Aorta (tissue), 5 donors: Measurements from ENCODE around the gene CUL7. TPM values are rescaled to one million over a fixed set of nuclear protein-coding genes. Genes with fewer than 3 reads are reported as not detected.
A peak's percentile ranks its signal among the peaks of the same experiment; 100 is the strongest.
"Not testable (repeated sequence)": the region's sequence is repeated elsewhere in the genome, so short reads cannot be mapped to it uniquely, and the experiment has no call there.

Experiments
- ATAC-seq: fragments of 200-7000 bp; cut with Tn5 transposase; one replicate; pipeline ENCODE4 v1.9.1; 2022; ENCODE audit warnings: moderate library complexity; ENCODE audit not compliant: low FRiP score
- DNase-seq, 2 donors: peaks; one replicate each; pipeline ENCODE4 v3.0.0-alpha.2; 2020
- H3K27ac ChIP-seq, 2 donors: one replicate each; pipeline ENCODE4 v1.5.1; 2013; ENCODE audit warnings: low read length in 2 of 2, mild to moderate bottlenecking in 2 of 2, moderate library complexity in 2 of 2, control low read depth in 1 of 2, inconsistent platforms in 1 of 2, low read depth in 1 of 2
- H3K27me3 ChIP-seq, 2 donors: one replicate each; pipeline ENCODE4 v1.6.1; 2013; ENCODE audit warnings: control low read depth in 1 of 2, low read length in 1 of 2, mild to moderate bottlenecking in 1 of 2, moderate library complexity in 1 of 2; ENCODE audit not compliant: insufficient read depth in 2 of 2, control insufficient read depth in 1 of 2
- H3K36me3 ChIP-seq, 2 donors: one replicate each; pipeline ENCODE4 v1.6.1; 2013; ENCODE audit warnings: control low read depth in 1 of 2, low read length in 1 of 2, mild to moderate bottlenecking in 1 of 2; ENCODE audit not compliant: insufficient read depth in 2 of 2, control insufficient read depth in 1 of 2
- H3K4me1 ChIP-seq, 2 donors: one replicate each; pipeline ENCODE4 v1.6.1; 2013; ENCODE audit warnings: low read length in 2 of 2, control low read depth in 1 of 2, mild to moderate bottlenecking in 1 of 2, moderate library complexity in 1 of 2; ENCODE audit not compliant: insufficient read depth in 2 of 2, control insufficient read depth in 1 of 2
- H3K4me3 ChIP-seq, 2 donors: one replicate each; pipeline ENCODE4 v1.5.1; 2013; ENCODE audit warnings: low read length in 2 of 2, control low read depth in 1 of 2, mild to moderate bottlenecking in 1 of 2
- H3K9me3 ChIP-seq: one replicate; pipeline ENCODE4 v1.6.1; 2013; ENCODE audit warnings: mild to moderate bottlenecking, low read length; ENCODE audit not compliant: control insufficient read depth
- WGBS, 2 donors: extraction: QIAGEN DNeasy Blood & Tissue Kit; methylation state at CpG; one replicate each; pipeline ENCODE4 v1.1.7; 2013; 5-methylcytosine and 5-hydroxymethylcytosine counted together
- intact Hi-C, 2 donors: fragments of 100-400 bp; cut with DNase I; formaldehyde crosslinking; loops; one replicate each; pipeline versions ENCODE4 v1.14.2 to v1.15.0; 2022
- polyA plus RNA-seq, 2 donors: library from polyadenylated mRNA; stranded (reverse); fragments of 200-250 nt; gene quantifications; one replicate each; pipeline ENCODE4 v1.2.3, GENCODE V29; 2013
- total RNA-seq, 2 donors: library from RNA; stranded (reverse); fragmentation: NEBNext Ultra II Directional; extraction: Animal tissue kit (Norgen Biotek cat#: 25700); gene quantifications; one replicate each; pipeline ENCODE4 v1.2.1, GENCODE V29; 2021
- donor health status: healthy with polysubstance abuse.
- donor health status: Bipolar disorder and iron deficiency.
- donor health status: DM: no; HTN: no; CAD: no.
- donor health status: DM: no; HTN: no; CAD: no.
- donor health status: DM: yes; HTN: yes; CAD: no.

CUL7 gene
- total and polyA plus RNA-seq, 4 donors, result 3.3 to 17.5 (median 12.9) TPM

DNA sequence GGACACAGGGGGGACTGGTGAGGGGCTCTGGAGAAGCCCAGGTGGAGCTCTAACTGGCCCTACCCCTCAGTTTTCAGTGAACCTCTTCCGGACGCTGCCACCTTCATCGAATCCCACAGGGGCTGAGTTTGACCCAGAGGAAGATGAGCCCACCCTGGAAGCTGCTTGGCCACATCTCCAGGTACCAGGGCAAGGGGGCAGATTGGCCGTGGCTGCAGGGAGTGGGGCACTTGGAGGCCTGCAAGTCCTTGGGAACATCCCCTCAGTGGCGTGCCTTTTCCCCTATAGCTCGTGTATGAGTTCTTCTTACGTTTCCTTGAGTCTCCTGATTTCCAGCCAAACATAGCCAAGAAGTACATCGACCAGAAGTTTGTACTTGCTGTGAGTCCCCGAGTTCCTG, 46.5 kb downstream of the CUL7 start:
- peaks cover 2 to 3% of the 10 kb centered on the region in 2 donors for H3K36me3 ChIP-seq
- intact Hi-C loops, result no loop called here
- DNase-seq (no peak), ATAC-seq (no peak)
- no peak overlapping the region for H3K4me3 ChIP-seq
- 88 to 91% methylated on average over 9 of the region's 9 CpGs for WGBS, 2 donors
- H3K27ac ChIP-seq, result no peak overlapping the region
- H3K4me1 ChIP-seq, result no peaks in the 10 kb centered on the region
- H3K27me3 ChIP-seq, result no peaks in the 10 kb centered on the region
- no peaks in the 10 kb centered on the region for H3K9me3 ChIP-seq

DNA sequence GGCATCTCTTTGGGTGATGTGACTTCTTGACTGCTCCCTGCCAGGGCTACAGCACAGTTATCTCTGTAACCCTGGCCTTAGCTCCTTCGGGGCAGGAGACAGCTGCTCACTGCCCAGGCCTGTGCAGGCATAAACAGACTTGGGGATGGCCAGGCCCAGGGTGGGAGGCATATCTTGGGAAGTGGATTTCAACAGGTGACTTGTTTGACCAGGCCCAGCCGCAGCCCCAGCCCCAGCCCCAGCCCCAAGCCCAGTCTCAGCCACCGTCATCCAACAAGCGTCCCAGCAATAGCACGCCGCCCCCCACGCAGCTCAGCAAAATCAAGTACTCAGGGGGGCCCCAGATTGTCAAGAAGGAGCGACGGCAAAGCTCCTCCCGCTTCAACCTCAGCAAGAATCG, 47.4 kb downstream of the CUL7 start:
- Histone ChIP-seq H3K36me3 (peaks cover 1 to 2% of the 10 kb centered on the region in 2 donors), H3K27ac (no peak overlapping the region), H3K27me3 (no peaks in the 10 kb centered on the region), H3K9me3 (no peaks in the 10 kb centered on the region), H3K4me1 (no peaks in the 10 kb centered on the region), H3K4me3 (no peak overlapping the region)
- DNase-seq (no peak), ATAC-seq (no peak)
- 92 to 97% methylated on average over 11 of the region's 11 CpGs for WGBS, 2 donors
- intact Hi-C loops, result no loop called here

DNA sequence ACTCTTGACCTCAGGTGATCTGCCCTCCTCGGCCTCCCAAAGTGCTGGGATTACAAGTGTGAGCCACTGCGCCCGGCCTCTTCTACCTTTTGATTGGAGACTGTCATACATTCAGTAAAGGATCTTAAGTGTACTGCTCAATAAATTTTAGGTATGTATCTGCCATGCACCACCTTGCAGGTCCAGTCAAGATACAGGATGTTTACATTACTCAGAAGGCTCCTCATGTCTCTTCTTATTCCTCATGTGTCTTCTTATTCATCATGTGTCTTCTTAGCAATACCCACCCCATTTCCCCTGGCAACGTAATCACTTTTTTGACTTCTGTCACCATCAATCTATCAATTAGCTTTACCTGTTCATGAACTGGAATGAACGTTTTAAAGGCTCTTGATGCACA, 47.8 kb downstream of the CUL7 start:
- no peak overlapping the region for H3K4me3 ChIP-seq
- DNase-seq (no peak), ATAC-seq (no peak)
- WGBS, 2 donors, result 88 to 93% methylated on average over 5 of the region's 5 CpGs
- H3K9me3 ChIP-seq, result no peaks in the 10 kb centered on the region
- no peaks in the 10 kb centered on the region for H3K4me1 ChIP-seq
- no peak overlapping the region for H3K27ac ChIP-seq
- no peaks in the 10 kb centered on the region for H3K27me3 ChIP-seq
- peaks cover 0 to 2% of the 10 kb centered on the region in 2 donors for H3K36me3 ChIP-seq
- intact Hi-C loops, result no loop called here

DNA sequence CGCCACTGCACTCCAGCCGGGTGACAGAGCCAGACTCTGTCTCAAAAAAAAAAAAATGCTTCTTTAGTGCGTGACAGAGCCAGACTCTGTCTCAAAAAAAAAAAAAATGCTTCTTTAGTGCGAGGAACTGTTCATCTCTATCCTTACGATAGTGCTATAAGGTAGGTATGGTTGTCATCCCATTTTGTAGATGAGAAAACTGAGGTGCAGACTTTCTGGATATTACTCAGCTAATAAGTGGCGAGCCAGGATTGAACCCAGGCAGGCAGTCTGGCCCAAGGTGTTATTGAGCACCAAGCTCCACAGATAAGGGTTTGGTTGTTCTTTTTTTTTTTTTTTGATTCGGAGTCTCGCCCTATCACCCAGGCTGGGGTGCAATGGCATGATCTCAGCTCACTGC, 51.8 kb downstream of the CUL7 start:
- Histone ChIP-seq H3K4me1 (no peaks in the 10 kb centered on the region), H3K9me3 (no peaks in the 10 kb centered on the region), H3K4me3 (no peak overlapping the region), H3K36me3 (peaks cover 0 to 2% of the 10 kb centered on the region in 2 donors), H3K27me3 (no peaks in the 10 kb centered on the region), H3K27ac (no peak overlapping the region)
- DNase-seq (no peak), ATAC-seq (no peak)
- WGBS, 2 donors, result 93 to 96% methylated on average over 8 of the region's 8 CpGs
- intact Hi-C loops, result no loop called here

DNA sequence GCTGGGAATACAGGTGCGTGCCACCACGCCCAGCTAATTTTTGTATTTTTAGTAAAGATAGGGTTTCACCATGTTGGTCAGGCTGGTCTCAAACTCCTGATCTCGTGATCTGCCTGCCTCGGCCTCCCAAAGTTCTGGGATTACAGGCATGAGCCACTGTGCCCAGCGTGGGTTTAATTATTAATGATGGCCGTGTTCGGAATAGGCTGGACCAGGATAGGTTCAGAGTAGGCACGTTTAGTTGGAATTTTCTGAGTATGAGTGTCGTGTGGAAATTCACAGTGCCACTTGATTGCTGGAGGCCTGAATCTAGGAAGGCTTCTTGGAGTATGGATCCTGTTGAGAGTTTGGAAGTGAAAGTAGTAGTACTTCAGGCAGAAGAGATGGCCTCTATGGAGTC, 55.4 kb downstream of the CUL7 start:
- H3K27me3 ChIP-seq, DNase-seq, H3K27ac ChIP-seq, H3K36me3 ChIP-seq, H3K4me3 ChIP-seq, ATAC-seq, intact Hi-C loops, H3K4me1 ChIP-seq, H3K9me3 ChIP-seq: not testable (repeated sequence)
- 92 to 93% methylated on average over 9 of the region's 9 CpGs for WGBS, 2 donors

DNA sequence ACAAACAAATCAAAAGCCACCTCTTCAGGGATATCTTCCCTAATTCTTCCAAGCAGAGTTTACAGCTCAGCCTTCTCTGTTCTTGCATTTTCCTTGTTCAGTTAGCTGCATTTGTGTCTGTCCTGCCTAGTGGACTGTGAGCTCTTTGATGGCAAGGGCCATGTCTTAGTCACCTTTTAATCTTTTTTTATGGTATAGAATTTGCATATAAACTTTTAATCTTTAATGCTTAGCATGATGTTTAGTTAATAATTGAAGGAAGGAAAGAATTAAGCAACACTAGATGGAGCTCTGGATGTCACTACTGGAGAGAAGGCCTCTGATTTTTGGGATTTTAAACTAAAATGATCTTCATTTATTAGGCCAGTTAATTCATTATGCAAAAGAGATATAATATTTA, 57.1 kb downstream of the CUL7 start:
- DNase-seq (no peak), ATAC-seq (no peak)
- H3K4me3 ChIP-seq, result no peak overlapping the region
- no peaks in the 10 kb centered on the region for H3K9me3 ChIP-seq
- no peak overlapping the region for H3K27ac ChIP-seq
- no peaks in the 10 kb centered on the region for H3K27me3 ChIP-seq
- H3K36me3 ChIP-seq, result no peaks in the 10 kb centered on the region
- intact Hi-C loops, result no loop called here
- H3K4me1 ChIP-seq, result no peaks in the 10 kb centered on the region

DNA sequence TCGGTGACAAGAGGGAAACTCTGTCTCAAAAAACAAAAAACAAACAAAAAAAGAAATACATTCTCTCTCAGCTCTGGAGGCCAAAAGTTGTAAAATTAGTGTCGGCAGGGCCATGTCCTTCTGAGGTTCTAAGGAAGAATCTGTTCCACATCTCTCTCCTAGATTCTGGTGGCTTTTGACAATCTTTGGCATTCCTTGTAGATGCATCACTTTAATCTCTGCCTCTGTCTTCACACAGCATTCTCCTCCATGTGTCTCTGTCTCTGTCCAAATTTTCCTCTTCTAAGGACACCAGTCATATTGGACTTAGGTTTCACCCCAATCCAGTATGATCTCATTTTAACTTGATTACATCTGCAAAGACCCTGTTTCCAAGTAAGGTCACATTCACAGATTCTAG, 60.2 kb downstream of the CUL7 start:
- intact Hi-C loops, result no loop called here
- Histone ChIP-seq H3K9me3 (no peaks in the 10 kb centered on the region), H3K4me3 (no peak overlapping the region), H3K27ac (peak overlapping the region in 1 of 2 donors; percentile 24), H3K27me3 (no peaks in the 10 kb centered on the region), H3K36me3 (peaks cover 0 to 2% of the 10 kb centered on the region in 2 donors), H3K4me1 (no peaks in the 10 kb centered on the region)
- ATAC-seq (no peak), DNase-seq (no peak)
- 84 to 85% methylated on average over 2 of the region's 2 CpGs for WGBS, 2 donors

DNA sequence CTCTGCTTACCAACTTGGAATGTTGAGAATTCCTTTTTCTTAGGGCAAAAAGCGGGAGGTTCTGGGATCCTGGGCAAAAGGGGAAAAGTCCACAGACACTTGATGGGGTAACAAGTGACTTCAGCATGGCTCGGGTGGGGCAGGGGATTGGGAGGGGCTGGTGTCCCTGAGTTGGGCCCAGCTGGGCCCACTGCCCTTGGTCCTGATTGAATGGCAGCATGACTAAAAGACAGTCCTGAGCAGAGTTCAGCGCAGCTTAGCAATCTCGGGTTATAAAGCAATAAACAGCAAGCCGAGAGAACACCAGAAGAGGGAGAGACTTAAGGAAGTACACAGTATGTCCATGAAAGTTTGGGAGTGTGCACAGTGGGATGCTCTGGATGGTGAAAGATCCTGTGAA, 63.7 kb downstream of the CUL7 start:
- Histone ChIP-seq H3K4me1 (no peaks in the 10 kb centered on the region), H3K36me3 (peaks cover 0 to 2% of the 10 kb centered on the region in 2 donors), H3K4me3 (no peak overlapping the region), H3K27ac (no peak overlapping the region), H3K27me3 (no peaks in the 10 kb centered on the region), H3K9me3 (no peaks in the 10 kb centered on the region)
- ATAC-seq (no peak), DNase-seq (no peak)
- intact Hi-C loops, result no loop called here
- 85 to 87% methylated on average over 5 of the region's 5 CpGs for WGBS, 2 donors

DNA sequence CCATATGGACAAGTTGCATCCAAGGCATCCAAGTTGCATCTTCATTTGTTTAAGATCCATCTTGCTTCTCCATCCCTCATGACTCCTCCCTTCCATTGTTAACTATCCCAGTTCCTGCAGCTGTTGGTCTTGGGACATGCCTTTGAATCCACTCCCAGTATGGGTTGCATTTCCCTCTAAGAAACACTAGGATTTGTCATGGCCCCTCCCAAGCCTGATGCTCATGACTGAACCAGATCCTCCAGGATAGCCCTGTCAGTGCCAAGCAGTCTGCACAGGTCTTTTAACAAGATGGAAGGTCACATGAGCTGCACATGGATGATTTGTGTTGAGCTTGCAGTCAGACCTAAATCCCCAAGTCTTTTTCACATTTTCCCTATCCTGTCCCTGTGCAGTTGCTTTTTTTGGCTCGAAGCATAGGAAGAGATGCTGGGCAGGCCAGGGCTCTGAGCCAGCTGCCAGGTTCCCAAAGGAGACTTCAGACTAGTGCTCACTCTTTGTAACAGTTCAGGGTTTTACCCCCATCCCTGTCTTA, 65.1 kb downstream of the CUL7 start:
- Histone ChIP-seq H3K9me3 (no peaks in the 10 kb centered on the region), H3K4me1 (no peaks in the 10 kb centered on the region), H3K27ac (no peak overlapping the region), H3K36me3 (peaks cover 0 to 2% of the 10 kb centered on the region in 2 donors), H3K27me3 (no peaks in the 10 kb centered on the region), H3K4me3 (no peak overlapping the region)
- intact Hi-C loops, result no loop called here
- no peak for ATAC-seq
- no peak for DNase-seq
- 0 to 7% methylated on average over 1 of the region's 1 CpG for WGBS, 2 donors
